ENCODE data around the gene FBXW11.
A peak's percentile ranks its signal among the peaks of the same experiment; 100 is the strongest.

- no peak for TF ChIP-seq SIRT6 (IDR thresholded peaks at IDR 0.05; ENCODE audit: low read length)
- TF ChIP-seq CTCF (IDR thresholded peaks at IDR 0.05; ENCODE audit: control extremely low read depth in 1 of 3, insufficient read depth in 1 of 3, low read depth in 1 of 3, low read length in 3 of 3), result no peak
- no peak for TF ChIP-seq RAD21 (IDR thresholded peaks at IDR 0.05 in 1 of 2, conservative IDR thresholded peaks at IDR 0.05 in 1 of 2; ENCODE audit: low read depth in 2 of 2, low read length in 2 of 2)
- TF ChIP-seq POLR2AphosphoS5 (IDR thresholded peaks at IDR 0.05; ENCODE audit: low read depth, low read length), result peak; percentile 18; the same call in 1 of the 2 replicates
- TF ChIP-seq SIN3A (conservative IDR thresholded peaks at IDR 0.05 in 1 of 2, IDR thresholded peaks at IDR 0.05 in 1 of 2; ENCODE audit: low read depth in 1 of 2, low read length in 2 of 2), result no peak
- no peak for TF ChIP-seq SUZ12 (IDR thresholded peaks at IDR 0.05; ENCODE audit: low read length)
- no peak for TF ChIP-seq POLR2A (IDR thresholded peaks at IDR 0.05; ENCODE audit: control extremely low read depth in 1 of 2, low read depth in 2 of 2, low read length in 2 of 2)
- no peak for TF ChIP-seq MAFK (IDR thresholded peaks at IDR 0.05; ENCODE audit: low read depth, low read length)
- no peak for TF ChIP-seq RNF2 (IDR thresholded peaks at IDR 0.05; ENCODE audit: borderline replicate concordance, low read depth, low read length, missing control alignments, poor library complexity, severe bottlenecking)
- TF ChIP-seq ATF3 (IDR thresholded peaks at IDR 0.05; ENCODE audit: insufficient read depth, low read depth, low read length), result no peak
These were observed 124.3 kb downstream of the FBXW11 start for GRCh38 chr5:171882118-171882517.

Measured in H1 (cell line).